Vagina (tissue), 2 donors: ENCODE measurements around the gene RIPOR3.

ENCODE experiments used
- POLR2A ChIP-seq, 2 donors: fragments of 450-650 bp; IDR thresholded peaks; one replicate each; pipeline ENCODE4 v1.6.1; 2017; ENCODE audit warnings: antibody characterized with exemption in 2 of 2, mild to moderate bottlenecking in 2 of 2, moderate library complexity in 2 of 2
- TF ChIP-seq, protein P1 (sequence below), 3 experiments: fragments of 450-650 bp in 2 of 3; fragments of 200-600 bp in 1 of 3; sonication (generic) in 1 of 3; IDR thresholded peaks; one replicate each; pipeline ENCODE4 v1.5.1; 2017 to 2019; ENCODE audit warnings: antibody characterized with exemption in 3 of 3, mild to moderate bottlenecking in 2 of 3, moderate library complexity in 2 of 3

DNA sequence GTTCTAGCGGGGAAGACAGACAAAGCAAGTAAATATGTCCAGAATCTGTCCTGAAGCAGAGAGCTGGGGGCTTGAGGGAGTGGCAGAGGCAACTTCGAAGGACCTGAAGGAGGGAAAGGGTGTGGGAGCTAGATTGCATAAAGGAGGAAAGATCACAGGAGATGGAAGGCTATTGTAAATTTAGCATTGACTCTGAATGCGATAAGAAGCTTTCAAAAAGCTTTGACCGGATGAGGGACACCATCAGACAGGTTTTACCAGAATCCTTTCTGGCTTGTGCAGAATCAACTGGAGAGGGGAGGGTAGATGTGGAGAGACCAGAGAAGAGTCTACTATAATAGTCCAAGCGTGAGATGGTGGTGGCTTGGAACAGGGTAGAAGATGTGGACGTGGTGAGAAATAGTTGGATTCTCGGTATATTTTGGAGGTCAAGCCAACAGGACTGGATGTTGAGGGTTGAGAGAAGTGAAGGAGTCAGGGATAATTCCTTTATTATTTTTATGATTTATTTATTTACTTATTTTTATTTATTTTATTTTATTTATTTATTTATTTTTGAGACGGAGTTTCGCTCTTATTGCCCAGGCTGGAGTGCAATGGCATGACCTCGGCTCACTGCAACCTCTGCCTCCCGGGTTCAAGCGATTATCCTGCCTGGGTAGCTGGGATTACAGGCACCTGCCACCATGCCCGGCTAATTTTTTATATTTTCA lies 19.9 kb upstream of the RIPOR3 start:
- TF ChIP-seq, protein P1, sequence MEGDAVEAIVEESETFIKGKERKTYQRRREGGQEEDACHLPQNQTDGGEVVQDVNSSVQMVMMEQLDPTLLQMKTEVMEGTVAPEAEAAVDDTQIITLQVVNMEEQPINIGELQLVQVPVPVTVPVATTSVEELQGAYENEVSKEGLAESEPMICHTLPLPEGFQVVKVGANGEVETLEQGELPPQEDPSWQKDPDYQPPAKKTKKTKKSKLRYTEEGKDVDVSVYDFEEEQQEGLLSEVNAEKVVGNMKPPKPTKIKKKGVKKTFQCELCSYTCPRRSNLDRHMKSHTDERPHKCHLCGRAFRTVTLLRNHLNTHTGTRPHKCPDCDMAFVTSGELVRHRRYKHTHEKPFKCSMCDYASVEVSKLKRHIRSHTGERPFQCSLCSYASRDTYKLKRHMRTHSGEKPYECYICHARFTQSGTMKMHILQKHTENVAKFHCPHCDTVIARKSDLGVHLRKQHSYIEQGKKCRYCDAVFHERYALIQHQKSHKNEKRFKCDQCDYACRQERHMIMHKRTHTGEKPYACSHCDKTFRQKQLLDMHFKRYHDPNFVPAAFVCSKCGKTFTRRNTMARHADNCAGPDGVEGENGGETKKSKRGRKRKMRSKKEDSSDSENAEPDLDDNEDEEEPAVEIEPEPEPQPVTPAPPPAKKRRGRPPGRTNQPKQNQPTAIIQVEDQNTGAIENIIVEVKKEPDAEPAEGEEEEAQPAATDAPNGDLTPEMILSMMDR (IDR thresholded peaks at IDR 0.05): no peak
- no peak for TF ChIP-seq POLR2A (IDR thresholded peaks at IDR 0.05)
